Bronchial epithelial cell (primary cell): Measurements from ENCODE around the gene PDE11A. TPM values are rescaled to one million over a fixed set of nuclear protein-coding genes. Genes with fewer than 3 reads are reported as not detected.

Experiments
- DNase-seq: peaks from one replicate; pipeline ENCODE4 v3.0.0-alpha.2; 2010; ENCODE audit warnings: low read depth
- FAIRE-seq: peaks from 2 replicates; lab custom pipeline; 2011; peaks lifted over from hg19 to GRCh38; lab: Jason Lieb, UNC
- H3K27me3 ChIP-seq: 2 replicates; pipeline ENCODE4 v1.5.1; 2011; ENCODE audit warnings: low read length; ENCODE audit not compliant: control insufficient read depth, insufficient read depth
- H3K36me3 ChIP-seq: 2 replicates; pipeline ENCODE4 v1.5.1; 2011; ENCODE audit warnings: low read length; ENCODE audit not compliant: control insufficient read depth, insufficient read depth
- H3K4me3 ChIP-seq: 2 replicates; pipeline ENCODE4 v1.5.1; 2011; ENCODE audit warnings: mild to moderate bottlenecking, low read depth, low read length, control low read depth
- total RNA-seq: library from RNA; depleted of rRNA; stranded (reverse); fragments of >200 nt; gene quantifications from 2 replicates; pipeline ENCODE4 v1.2.1, GENCODE V29; 2014
- TF ChIP-seq, protein P1 (sequence below): IDR thresholded peaks from 2 replicates; pipeline ENCODE4 v1.5.1; 2011; ENCODE audit warnings: mild to moderate bottlenecking, moderate library complexity, low read length, control low read depth, inconsistent platforms; ENCODE audit not compliant: insufficient read depth, severe bottlenecking

PDE11A gene
- total RNA-seq, 1 donor from 2014 or later: not detected

DNA sequence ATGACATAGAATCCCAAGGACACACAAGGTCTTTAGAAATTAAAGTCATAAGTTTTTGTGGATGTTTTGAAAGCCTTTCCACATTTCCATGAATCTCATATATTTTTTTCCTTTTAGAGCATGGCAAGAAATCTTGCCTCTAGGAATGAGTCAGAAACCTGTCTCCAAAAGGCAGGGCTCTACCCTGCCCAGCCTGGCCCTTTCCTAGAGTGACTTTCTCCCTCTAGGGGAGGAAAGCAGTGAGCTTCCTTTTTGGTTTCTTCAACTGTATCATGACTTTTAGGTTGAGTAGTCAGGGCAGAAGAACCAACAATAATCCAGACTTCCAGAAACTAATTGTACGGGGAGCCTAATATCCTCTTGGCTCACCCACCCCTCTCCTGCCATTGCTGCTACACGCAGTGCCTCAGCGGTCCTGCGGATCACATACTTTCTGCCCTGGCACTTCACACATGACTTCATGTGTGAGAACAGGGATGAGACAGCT, 379.8 kb downstream of the PDE11A start:
- TF ChIP-seq, protein P1, sequence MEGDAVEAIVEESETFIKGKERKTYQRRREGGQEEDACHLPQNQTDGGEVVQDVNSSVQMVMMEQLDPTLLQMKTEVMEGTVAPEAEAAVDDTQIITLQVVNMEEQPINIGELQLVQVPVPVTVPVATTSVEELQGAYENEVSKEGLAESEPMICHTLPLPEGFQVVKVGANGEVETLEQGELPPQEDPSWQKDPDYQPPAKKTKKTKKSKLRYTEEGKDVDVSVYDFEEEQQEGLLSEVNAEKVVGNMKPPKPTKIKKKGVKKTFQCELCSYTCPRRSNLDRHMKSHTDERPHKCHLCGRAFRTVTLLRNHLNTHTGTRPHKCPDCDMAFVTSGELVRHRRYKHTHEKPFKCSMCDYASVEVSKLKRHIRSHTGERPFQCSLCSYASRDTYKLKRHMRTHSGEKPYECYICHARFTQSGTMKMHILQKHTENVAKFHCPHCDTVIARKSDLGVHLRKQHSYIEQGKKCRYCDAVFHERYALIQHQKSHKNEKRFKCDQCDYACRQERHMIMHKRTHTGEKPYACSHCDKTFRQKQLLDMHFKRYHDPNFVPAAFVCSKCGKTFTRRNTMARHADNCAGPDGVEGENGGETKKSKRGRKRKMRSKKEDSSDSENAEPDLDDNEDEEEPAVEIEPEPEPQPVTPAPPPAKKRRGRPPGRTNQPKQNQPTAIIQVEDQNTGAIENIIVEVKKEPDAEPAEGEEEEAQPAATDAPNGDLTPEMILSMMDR: peak; percentile 46
- no peaks in the 10 kb centered on the region for H3K36me3 ChIP-seq
- H3K27me3 ChIP-seq: no peaks in the 10 kb centered on the region
- no peak overlapping the region for H3K4me3 ChIP-seq
- FAIRE-seq (no peak), DNase-seq (peak; percentile 77)

- no peak for FAIRE-seq
- no peak overlapping the region for H3K4me3 ChIP-seq
- H3K27me3 ChIP-seq: no peaks in the 10 kb centered on the region
- TF ChIP-seq, protein P1: no peak
- DNase-seq: peak; percentile 76
- no peaks in the 10 kb centered on the region for H3K36me3 ChIP-seq
These were observed 380.4 kb downstream of the PDE11A start for GRCh38 chr2:177692042-177692782.

GRCh38 chr2:177691177-177691576, 381.4 kb downstream of the PDE11A start:
- Histone ChIP-seq H3K36me3 (no peaks in the 10 kb centered on the region), H3K4me3 (no peak overlapping the region), H3K27me3 (no peaks in the 10 kb centered on the region)
- DNase-seq: no peak
- no peak for FAIRE-seq
- TF ChIP-seq, protein P1: no peak

DNA sequence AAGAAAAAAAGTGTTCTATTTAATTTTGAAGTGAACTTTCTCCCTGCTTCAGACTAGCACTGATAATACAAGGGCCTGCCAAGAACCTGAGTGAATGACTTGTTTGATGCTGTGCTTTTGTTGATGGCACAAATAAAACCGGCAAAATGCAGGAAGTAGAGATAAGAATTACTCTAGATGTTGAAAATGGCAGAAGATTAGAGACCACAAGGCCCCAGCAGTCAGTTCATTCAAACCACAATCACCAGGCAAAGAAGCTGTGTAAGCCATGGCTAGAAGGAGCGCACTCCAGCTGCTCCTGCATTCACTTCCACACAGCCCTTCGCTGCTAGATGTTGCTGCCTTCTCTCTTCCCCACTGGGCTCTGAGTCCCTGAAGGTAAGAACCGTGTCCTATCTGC, 383.0 kb downstream of the PDE11A start:
- Histone ChIP-seq H3K36me3 (no peaks in the 10 kb centered on the region), H3K27me3 (no peaks in the 10 kb centered on the region), H3K4me3 (no peak overlapping the region)
- no peak for DNase-seq
- FAIRE-seq: no peak
- TF ChIP-seq, protein P1: no peak

- no peak for DNase-seq
- no peak for FAIRE-seq
- Histone ChIP-seq H3K27me3 (no peaks in the 10 kb centered on the region), H3K4me3 (no peak overlapping the region), H3K36me3 (no peaks in the 10 kb centered on the region)
- TF ChIP-seq, protein P1: no peak
These were observed 383.7 kb downstream of the PDE11A start for GRCh38 chr2:177688844-177689243.
